ENCODE measurements around the gene VSTM2L. TPM values are rescaled to one million over a fixed set of nuclear protein-coding genes. Genes with fewer than 3 reads are reported as not detected.

VSTM2L gene
- total RNA-seq, 3 donors from 2014 or later (not counting 1 experiment from before 2014, with no cell fraction given): 0.18 TPM; not detected in 2

DNA sequence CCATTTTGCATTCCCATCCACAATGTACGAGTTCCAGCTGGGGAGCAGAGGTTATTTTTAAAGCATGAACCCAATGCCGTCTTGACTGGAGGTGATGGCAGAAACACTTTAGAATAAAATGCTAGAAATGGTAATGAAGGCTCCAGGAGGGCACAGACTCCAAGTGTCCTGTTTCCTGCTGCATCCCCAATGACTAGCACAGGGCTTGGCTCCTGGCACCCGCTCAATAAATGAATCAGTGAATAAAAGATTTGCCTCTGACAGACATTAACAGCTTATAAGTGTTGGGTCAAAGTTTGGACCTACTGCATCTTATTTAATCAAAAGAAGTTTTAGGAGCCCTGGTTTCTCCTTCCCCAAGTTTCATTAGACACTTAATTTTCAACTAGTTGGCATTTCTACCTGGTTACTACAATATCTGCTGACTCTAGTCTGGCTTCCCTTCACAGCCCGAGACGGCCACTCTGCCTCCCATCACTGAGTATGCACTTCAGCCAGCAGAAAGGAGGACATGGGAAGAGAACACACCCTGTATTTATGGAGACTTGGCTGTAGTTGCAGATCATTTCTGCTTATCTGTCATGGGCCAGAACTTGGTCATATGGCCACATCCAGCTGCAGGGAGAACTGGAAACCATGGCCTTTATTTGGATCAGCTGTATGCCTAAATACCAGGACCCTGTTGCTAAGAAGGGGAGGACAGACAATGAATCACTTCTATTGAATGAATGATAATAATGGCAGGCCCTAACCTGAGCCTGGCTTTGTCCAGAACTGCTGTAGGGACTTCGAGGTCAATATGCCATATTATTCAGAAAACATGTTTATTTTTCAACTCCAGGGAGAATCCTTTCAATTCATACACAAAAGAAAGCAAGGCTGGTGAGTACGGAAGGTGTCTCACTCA is 67.3 kb downstream of the VSTM2L start:
- H3K4me3 ChIP-seq (ENCODE audit: low read length): no peak overlapping the region
- no peak for TF ChIP-seq CTCF (IDR thresholded peaks at IDR 0.05)
- intact Hi-C loops (cut with micrococcal nuclease): no loop called here
- 87% methylated on average over 7 of the region's 7 CpGs for WGBS (ENCODE audit: insufficient coverage)
- Mint-ChIP-seq H3K9me3 (peaks cover 3 to 4% of the 10 kb centered on the region in 2 donors), H3K4me1 (peaks cover 0 to 5% of the 10 kb centered on the region in 2 donors), H3K27ac (no peak overlapping the region), H3K36me3 (peaks cover 24% of the 10 kb centered on the region), H3K4me3 (no peak overlapping the region), H3K27me3 (ENCODE audit: low read depth in 2 of 2) (peaks cover 4 to 30% of the 10 kb centered on the region in 2 donors)
- H3K27me3 ChIP-seq (ENCODE audit: control insufficient read depth, insufficient read depth, low read length): no peaks in the 10 kb centered on the region
- no peak overlapping the region for H3K27ac ChIP-seq (ENCODE audit: low read length)
- no peaks in the 10 kb centered on the region for H3K36me3 ChIP-seq (ENCODE audit: control insufficient read depth, insufficient read depth, low read length)
- H3K4me1 ChIP-seq (ENCODE audit: control insufficient read depth, insufficient read depth, low read length): no peaks in the 10 kb centered on the region
- DNase-seq (no peak), ATAC-seq (no peak)
- H3K9me3 ChIP-seq (ENCODE audit: control insufficient read depth, insufficient read depth, low read length): peaks cover 5% of the 10 kb centered on the region

GRCh38 chr20:37970856-37971245 is 67.9 kb downstream of the VSTM2L start:
- no peak overlapping the region for H3K4me3 ChIP-seq (ENCODE audit: low read length)
- Mint-ChIP-seq H3K36me3 (peaks cover 24% of the 10 kb centered on the region), H3K27ac (no peak overlapping the region), H3K27me3 (ENCODE audit: low read depth in 2 of 2) (peaks cover 4 to 28% of the 10 kb centered on the region in 2 donors), H3K9me3 (peaks cover 3 to 4% of the 10 kb centered on the region in 2 donors), H3K4me1 (peaks cover 0 to 5% of the 10 kb centered on the region in 2 donors), H3K4me3 (no peak overlapping the region)
- DNase-seq (no peak), ATAC-seq (no peak)
- no peak overlapping the region for H3K27ac ChIP-seq (ENCODE audit: low read length)
- intact Hi-C loops (cut with micrococcal nuclease): no loop called here
- H3K4me1 ChIP-seq (ENCODE audit: control insufficient read depth, insufficient read depth, low read length): no peaks in the 10 kb centered on the region
- H3K9me3 ChIP-seq (ENCODE audit: control insufficient read depth, insufficient read depth, low read length): peaks cover 5% of the 10 kb centered on the region
- no peaks in the 10 kb centered on the region for H3K36me3 ChIP-seq (ENCODE audit: control insufficient read depth, insufficient read depth, low read length)
- TF ChIP-seq CTCF (IDR thresholded peaks at IDR 0.05): no peak
- H3K27me3 ChIP-seq (ENCODE audit: control insufficient read depth, insufficient read depth, low read length): no peaks in the 10 kb centered on the region

GRCh38 chr20:37971561-37972127 is 68.7 kb downstream of the VSTM2L start:
- Histone ChIP-seq H3K36me3 (ENCODE audit: control insufficient read depth, insufficient read depth, low read length) (no peaks in the 10 kb centered on the region), H3K27ac (ENCODE audit: low read length) (no peak overlapping the region), H3K9me3 (ENCODE audit: control insufficient read depth, insufficient read depth, low read length) (peaks cover 5% of the 10 kb centered on the region), H3K27me3 (ENCODE audit: control insufficient read depth, insufficient read depth, low read length) (no peaks in the 10 kb centered on the region), H3K4me3 (ENCODE audit: low read length) (no peak overlapping the region), H3K4me1 (ENCODE audit: control insufficient read depth, insufficient read depth, low read length) (no peaks in the 10 kb centered on the region)
- intact Hi-C loops (cut with micrococcal nuclease): no loop called here
- H3K27me3 Mint-ChIP-seq (ENCODE audit: low read depth in 2 of 2): peaks cover 0 to 21% of the 10 kb centered on the region in 2 donors
- ATAC-seq: no peak
- H3K27ac Mint-ChIP-seq: peak overlapping the region in 1 of 2 donors; percentile 15
- H3K4me3 Mint-ChIP-seq: no peak overlapping the region
- no peaks in the 10 kb centered on the region for H3K9me3 Mint-ChIP-seq
- peaks cover 17% of the 10 kb centered on the region for H3K36me3 Mint-ChIP-seq
- TF ChIP-seq CTCF (IDR thresholded peaks at IDR 0.05): no peak
- 92% methylated on average over 5 of the region's 5 CpGs for WGBS (ENCODE audit: insufficient coverage)
- no peak for DNase-seq
- peaks cover 0 to 11% of the 10 kb centered on the region in 2 donors for H3K4me1 Mint-ChIP-seq
